SK-N-MC (cell line): ENCODE results near the gene TDP1.

Experiments
- EZH2 ChIP-seq: fragments of 200-600 bp; sonication (generic); IDR thresholded peaks from one replicate; pipeline ENCODE4 v1.6.1; 2017; ENCODE audit warnings: antibody characterized with exemption
- FOXP2 ChIP-seq: optimal IDR thresholded peaks from 2 replicates; pipeline ENCODE3; 2011; ENCODE audit warnings: mild to moderate bottlenecking, moderate library complexity; ENCODE audit not compliant: insufficient read depth; ENCODE audit errors: extremely low read length, control extremely low read depth
- POLR2AphosphoS5 ChIP-seq: IDR thresholded peaks from 2 replicates; pipeline ENCODE4 v1.6.1; 2012; ENCODE audit warnings: mild to moderate bottlenecking, low read depth, low read length, borderline replicate concordance

DNA sequence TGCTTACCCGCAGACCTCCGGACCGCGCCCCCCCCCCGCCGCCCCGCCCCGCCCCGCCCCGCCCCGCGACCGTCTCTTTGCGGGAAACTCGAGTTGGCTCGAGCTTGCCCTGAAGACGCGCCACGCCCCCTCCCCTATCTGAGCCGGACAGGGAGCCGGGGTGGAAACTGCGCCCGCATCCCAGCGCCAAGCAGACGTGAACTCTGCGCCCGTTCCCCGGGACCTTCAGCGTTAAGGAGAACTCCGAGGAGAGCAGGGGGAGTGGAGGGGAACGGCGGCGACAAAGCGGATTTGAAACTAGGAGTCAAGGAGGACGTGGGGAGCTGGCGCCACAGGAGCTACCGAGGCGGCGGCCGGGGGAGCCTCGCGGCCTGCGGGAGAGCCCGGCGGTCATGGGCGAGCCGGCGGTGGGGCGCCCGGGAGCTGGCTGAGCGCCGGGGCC is 106.0 kb downstream of the TDP1 start, which contains the start of gene KCNK13:
- no peak for TF ChIP-seq POLR2AphosphoS5
- TF ChIP-seq EZH2 = no peak
- no peak for TF ChIP-seq FOXP2
